Measurements from ENCODE around the gene SLCO4A1. TPM values are rescaled to one million over a fixed set of nuclear protein-coding genes. Genes with fewer than 3 reads are reported as not detected.
A peak's percentile ranks its signal among the peaks of the same experiment; 100 is the strongest.

Gene SLCO4A1
- total RNA-seq, 1 donor from 2014 or later = 3.6 TPM

- H3K9me3 Mint-ChIP-seq (ENCODE audit: low read depth) = no peaks in the 10 kb centered on the region
- no peak overlapping the region for H3K27ac Mint-ChIP-seq
- H3K4me1 Mint-ChIP-seq (ENCODE audit: low read depth) = peaks cover 2% of the 10 kb centered on the region
- no peak for TF ChIP-seq CTCF (IDR thresholded peaks at IDR 0.05; ENCODE audit: unreplicated experiment)
- H3K4me3 Mint-ChIP-seq (ENCODE audit: low read depth) = no peak overlapping the region
- H3K27me3 Mint-ChIP-seq = peaks cover 2% of the 10 kb centered on the region
- DNase-seq (ENCODE audit: low spot score, unreplicated experiment) = no peak
- no peaks in the 10 kb centered on the region for H3K36me3 Mint-ChIP-seq (ENCODE audit: insufficient read depth)
Observed at GRCh38 chr20:62667530-62668440, 25.5 kb downstream of the SLCO4A1 start.

GRCh38 chr20:62668441-62669027 is 26.2 kb downstream of the SLCO4A1 start:
- peaks cover 2% of the 10 kb centered on the region for H3K27me3 Mint-ChIP-seq
- H3K36me3 Mint-ChIP-seq (ENCODE audit: insufficient read depth) = no peaks in the 10 kb centered on the region
- no peak overlapping the region for H3K4me3 Mint-ChIP-seq (ENCODE audit: low read depth)
- DNase-seq (ENCODE audit: low spot score, unreplicated experiment) = peak; percentile 64
- no peak overlapping the region for H3K27ac Mint-ChIP-seq
- peaks cover 2% of the 10 kb centered on the region for H3K4me1 Mint-ChIP-seq (ENCODE audit: low read depth)
- peak; percentile 81 for TF ChIP-seq CTCF (IDR thresholded peaks at IDR 0.05; ENCODE audit: unreplicated experiment)
- H3K9me3 Mint-ChIP-seq (ENCODE audit: low read depth) = no peaks in the 10 kb centered on the region

GRCh38 chr20:62669249-62669648 is 26.9 kb downstream of the SLCO4A1 start:
- Mint-ChIP-seq H3K4me1 (ENCODE audit: low read depth) (peaks cover 2% of the 10 kb centered on the region), H3K9me3 (ENCODE audit: low read depth) (no peaks in the 10 kb centered on the region), H3K27ac (no peak overlapping the region), H3K36me3 (ENCODE audit: insufficient read depth) (no peaks in the 10 kb centered on the region), H3K4me3 (ENCODE audit: low read depth) (no peak overlapping the region), H3K27me3 (peaks cover 2% of the 10 kb centered on the region)
- DNase-seq (ENCODE audit: low spot score, unreplicated experiment) = no peak
- TF ChIP-seq CTCF (IDR thresholded peaks at IDR 0.05; ENCODE audit: unreplicated experiment) = no peak

GRCh38 chr20:62670156-62670555 is 27.9 kb downstream of the SLCO4A1 start:
- no peaks in the 10 kb centered on the region for H3K9me3 Mint-ChIP-seq (ENCODE audit: low read depth)
- DNase-seq (ENCODE audit: low spot score, unreplicated experiment) = no peak
- TF ChIP-seq CTCF (IDR thresholded peaks at IDR 0.05; ENCODE audit: unreplicated experiment) = no peak
- peaks cover 2% of the 10 kb centered on the region for H3K4me1 Mint-ChIP-seq (ENCODE audit: low read depth)
- H3K27me3 Mint-ChIP-seq = peaks cover 2% of the 10 kb centered on the region
- H3K27ac Mint-ChIP-seq = no peak overlapping the region
- H3K4me3 Mint-ChIP-seq (ENCODE audit: low read depth) = no peak overlapping the region
- no peaks in the 10 kb centered on the region for H3K36me3 Mint-ChIP-seq (ENCODE audit: insufficient read depth)

GRCh38 chr20:62670998-62671397 is 28.7 kb downstream of the SLCO4A1 start:
- H3K27ac Mint-ChIP-seq = no peak overlapping the region
- no peaks in the 10 kb centered on the region for H3K36me3 Mint-ChIP-seq (ENCODE audit: insufficient read depth)
- H3K9me3 Mint-ChIP-seq (ENCODE audit: low read depth) = no peaks in the 10 kb centered on the region
- TF ChIP-seq CTCF (IDR thresholded peaks at IDR 0.05; ENCODE audit: unreplicated experiment) = no peak
- peaks cover 2% of the 10 kb centered on the region for H3K4me1 Mint-ChIP-seq (ENCODE audit: low read depth)
- H3K4me3 Mint-ChIP-seq (ENCODE audit: low read depth) = no peak overlapping the region
- peaks cover 2% of the 10 kb centered on the region for H3K27me3 Mint-ChIP-seq
- DNase-seq (ENCODE audit: low spot score, unreplicated experiment) = no peak
